ENCODE data around the gene CHM.

Gene CHM

DNA sequence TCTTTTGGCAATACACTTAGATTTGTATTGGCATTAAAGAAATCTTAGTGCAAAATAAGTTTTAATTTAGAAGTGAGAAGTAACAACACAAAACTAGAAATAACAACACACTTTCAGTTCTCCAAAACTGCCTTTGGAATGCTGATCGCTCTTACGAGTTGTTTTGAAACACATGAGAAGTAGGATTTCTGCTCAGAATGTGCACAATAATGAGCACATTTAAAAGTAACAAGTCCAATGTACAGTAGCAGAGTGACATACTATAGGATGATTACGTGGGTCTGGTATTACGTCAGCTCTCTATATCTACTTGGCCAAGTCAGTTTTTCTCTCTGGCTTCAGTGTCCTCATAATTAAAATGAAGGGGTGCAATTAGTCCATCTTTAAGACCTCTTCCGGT, 164.8 kb downstream of the CHM start:
- no peaks in the 10 kb centered on the region for H3K36me3 ChIP-seq (replicated peaks)
- in situ Hi-C loops (cut with HindIII; ENCODE audit: low pct_ligation_motif_present, low sequenced_read_pairs): no loop called here
- DNase-seq: no peak
- no peak overlapping the region for H3K27ac ChIP-seq
- TF ChIP-seq, protein P1, sequence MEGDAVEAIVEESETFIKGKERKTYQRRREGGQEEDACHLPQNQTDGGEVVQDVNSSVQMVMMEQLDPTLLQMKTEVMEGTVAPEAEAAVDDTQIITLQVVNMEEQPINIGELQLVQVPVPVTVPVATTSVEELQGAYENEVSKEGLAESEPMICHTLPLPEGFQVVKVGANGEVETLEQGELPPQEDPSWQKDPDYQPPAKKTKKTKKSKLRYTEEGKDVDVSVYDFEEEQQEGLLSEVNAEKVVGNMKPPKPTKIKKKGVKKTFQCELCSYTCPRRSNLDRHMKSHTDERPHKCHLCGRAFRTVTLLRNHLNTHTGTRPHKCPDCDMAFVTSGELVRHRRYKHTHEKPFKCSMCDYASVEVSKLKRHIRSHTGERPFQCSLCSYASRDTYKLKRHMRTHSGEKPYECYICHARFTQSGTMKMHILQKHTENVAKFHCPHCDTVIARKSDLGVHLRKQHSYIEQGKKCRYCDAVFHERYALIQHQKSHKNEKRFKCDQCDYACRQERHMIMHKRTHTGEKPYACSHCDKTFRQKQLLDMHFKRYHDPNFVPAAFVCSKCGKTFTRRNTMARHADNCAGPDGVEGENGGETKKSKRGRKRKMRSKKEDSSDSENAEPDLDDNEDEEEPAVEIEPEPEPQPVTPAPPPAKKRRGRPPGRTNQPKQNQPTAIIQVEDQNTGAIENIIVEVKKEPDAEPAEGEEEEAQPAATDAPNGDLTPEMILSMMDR (IDR thresholded peaks at IDR 0.05; ENCODE audit: low read depth, low read length, missing control alignments): no peak
- H3K27me3 ChIP-seq (replicated peaks): no peaks in the 10 kb centered on the region
- H3K4me3 ChIP-seq (ENCODE audit: low read depth, low read length): no peak overlapping the region

DNA sequence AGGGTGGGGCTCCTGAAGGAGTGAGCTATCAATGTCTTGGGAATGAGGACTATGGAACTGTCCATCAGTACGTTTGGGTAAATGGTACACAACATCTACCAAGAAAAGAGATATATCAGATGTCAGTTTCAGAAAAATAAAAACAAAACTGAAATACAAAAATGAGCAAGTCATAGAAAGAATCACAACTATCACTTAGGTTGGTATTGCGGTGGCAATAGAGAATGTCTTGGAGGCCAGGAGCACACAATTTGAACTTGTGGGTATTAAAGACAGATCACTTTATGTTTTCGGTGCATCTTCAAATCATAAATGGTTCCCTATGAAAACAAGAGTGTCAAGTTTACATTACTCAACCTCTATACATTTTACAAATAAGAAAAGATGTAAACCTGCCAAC, 176.8 kb downstream of the CHM start:
- Histone ChIP-seq H3K27ac (no peak overlapping the region), H3K27me3 (replicated peaks) (no peaks in the 10 kb centered on the region), H3K4me3 (ENCODE audit: low read depth, low read length) (no peak overlapping the region), H3K36me3 (replicated peaks) (no peaks in the 10 kb centered on the region)
- DNase-seq: no peak
- in situ Hi-C loops (cut with HindIII; ENCODE audit: low pct_ligation_motif_present, low sequenced_read_pairs): no loop called here
- TF ChIP-seq, protein P1 (IDR thresholded peaks at IDR 0.05; ENCODE audit: low read depth, low read length, missing control alignments): no peak

DNA sequence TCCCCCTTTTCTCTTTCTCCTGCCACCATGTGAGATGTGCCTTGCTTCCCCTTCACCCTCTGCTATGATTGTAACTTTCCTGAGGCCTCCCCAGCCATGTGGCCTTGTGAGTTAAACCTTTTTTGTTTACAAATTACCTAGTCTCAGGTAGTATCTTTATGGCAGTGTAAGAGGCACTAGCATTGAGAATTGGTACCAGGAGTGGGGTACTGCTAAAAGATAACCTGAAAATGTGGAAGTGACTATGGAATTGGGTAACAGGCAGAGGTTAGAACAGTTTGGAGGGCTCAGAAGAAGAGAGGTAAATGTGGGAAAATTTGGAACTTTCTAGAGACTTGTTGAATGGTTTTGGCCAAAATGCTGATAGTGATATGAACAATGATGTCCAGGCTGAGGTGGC, 182.0 kb downstream of the CHM start:
- Histone ChIP-seq H3K27me3 (replicated peaks) (no peaks in the 10 kb centered on the region), H3K4me3 (ENCODE audit: low read depth, low read length) (no peak overlapping the region), H3K36me3 (replicated peaks) (no peaks in the 10 kb centered on the region), H3K27ac (no peak overlapping the region)
- DNase-seq: no peak
- in situ Hi-C loops (cut with HindIII; ENCODE audit: low pct_ligation_motif_present, low sequenced_read_pairs): no loop called here
- TF ChIP-seq, protein P1 (IDR thresholded peaks at IDR 0.05; ENCODE audit: low read depth, low read length, missing control alignments): no peak

DNA sequence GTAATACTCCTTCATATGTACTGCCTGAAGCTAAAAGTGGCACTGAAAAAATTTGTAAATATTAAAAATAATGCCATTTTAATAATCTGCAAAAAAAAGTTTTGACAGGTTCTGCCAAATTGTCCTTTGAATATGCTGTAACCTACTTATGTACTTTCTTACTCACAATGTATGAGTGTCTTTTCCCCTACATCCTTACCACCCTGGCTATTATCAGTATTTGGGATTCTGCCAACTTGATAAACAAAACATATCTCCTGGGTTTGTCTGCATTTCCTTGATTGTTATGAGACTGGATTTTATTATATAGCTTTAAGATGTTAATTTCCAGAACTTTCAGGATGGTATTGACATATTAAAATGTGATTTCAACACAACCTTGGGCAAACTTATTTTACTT, 187.9 kb downstream of the CHM start:
- TF ChIP-seq, protein P1 (IDR thresholded peaks at IDR 0.05; ENCODE audit: low read depth, low read length, missing control alignments): no peak
- Histone ChIP-seq H3K4me3 (ENCODE audit: low read depth, low read length) (no peak overlapping the region), H3K27ac (no peak overlapping the region), H3K27me3 (replicated peaks) (no peaks in the 10 kb centered on the region), H3K36me3 (replicated peaks) (no peaks in the 10 kb centered on the region)
- in situ Hi-C loops (cut with HindIII; ENCODE audit: low pct_ligation_motif_present, low sequenced_read_pairs): no loop called here
- DNase-seq: no peak

DNA sequence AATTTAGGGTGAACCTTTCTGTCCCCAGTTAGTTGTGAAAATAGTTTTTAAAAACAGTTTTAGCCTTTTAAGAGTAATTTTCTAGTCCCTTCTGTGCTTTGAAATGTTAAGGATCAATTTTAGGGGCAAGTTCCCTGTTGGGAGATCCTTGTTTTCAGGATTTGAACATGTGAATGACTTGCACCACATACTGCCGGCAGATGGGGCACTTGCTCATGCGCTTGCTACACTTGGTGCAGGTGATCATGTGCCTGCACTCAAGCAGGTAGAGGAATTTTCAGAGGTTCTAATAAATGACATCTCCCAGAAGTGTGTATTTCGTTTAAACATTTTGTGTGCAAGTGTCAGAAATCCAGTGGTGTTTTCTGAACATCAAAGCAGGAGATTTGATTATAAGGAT, 195.9 kb downstream of the CHM start:
- H3K27me3 ChIP-seq (replicated peaks): no peaks in the 10 kb centered on the region
- TF ChIP-seq, protein P1 (IDR thresholded peaks at IDR 0.05; ENCODE audit: low read depth, low read length, missing control alignments): peak; percentile 63
- no peak for DNase-seq
- in situ Hi-C loops (cut with HindIII; ENCODE audit: low pct_ligation_motif_present, low sequenced_read_pairs): no loop called here
- H3K4me3 ChIP-seq (ENCODE audit: low read depth, low read length): no peak overlapping the region
- no peak overlapping the region for H3K27ac ChIP-seq
- no peaks in the 10 kb centered on the region for H3K36me3 ChIP-seq (replicated peaks)

DNA sequence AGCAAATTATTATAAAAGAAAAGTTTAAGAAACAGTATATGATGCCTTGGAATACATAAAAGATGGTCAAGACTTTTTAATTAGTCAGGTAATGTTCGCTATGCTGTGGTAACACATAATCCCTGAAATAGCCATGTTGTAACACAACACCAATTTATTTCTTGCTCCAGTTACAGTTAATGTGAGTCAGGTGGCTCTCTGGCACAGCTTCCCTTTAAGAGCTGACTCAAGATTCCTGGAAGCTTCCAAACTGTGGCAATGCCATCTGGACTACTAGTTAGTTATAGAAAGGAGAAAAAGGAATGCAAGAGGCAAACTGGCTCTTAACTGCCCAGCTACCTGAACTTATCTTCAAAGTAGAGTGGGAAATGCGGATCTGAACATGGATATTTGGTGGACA, 210.5 kb downstream of the CHM start:
- Histone ChIP-seq H3K36me3 (replicated peaks) (no peaks in the 10 kb centered on the region), H3K27me3 (replicated peaks) (no peaks in the 10 kb centered on the region), H3K27ac (no peak overlapping the region), H3K4me3 (ENCODE audit: low read depth, low read length) (no peak overlapping the region)
- TF ChIP-seq, protein P1 (IDR thresholded peaks at IDR 0.05; ENCODE audit: low read depth, low read length, missing control alignments): no peak
- DNase-seq: no peak
- in situ Hi-C loops (cut with HindIII; ENCODE audit: low pct_ligation_motif_present, low sequenced_read_pairs): no loop called here

All from brain microvascular endothelial cell (primary cell).